Left lung (tissue), 10 donors: ENCODE measurements around the gene SH3RF2. TPM values are rescaled to one million over a fixed set of nuclear protein-coding genes. Genes with fewer than 3 reads are reported as not detected.

Source experiments
- ATAC-seq: fragments of 200-7000 bp; cut with Tn5 transposase; one replicate; pipeline ENCODE4 v1.9.1; 2020; ENCODE audit warnings: moderate library complexity
- DNase-seq, 4 donors: peaks; one replicate each; pipeline ENCODE4 v3.0.0-alpha.2; 2013 to 2020
- H3K27ac ChIP-seq, 2 donors: fragments of 200-600 bp; sonication (generic) in 1 of 2; one replicate each; pipeline versions ENCODE4 v1.5.0 to v1.8.0; 2020 to 2021
- H3K27me3 ChIP-seq, 2 donors: fragments of 200-600 bp; sonication (generic) in 1 of 2; one replicate each; pipeline versions ENCODE4 v1.5.0 to v1.8.0; 2020 to 2021
- H3K36me3 ChIP-seq, 2 donors: fragments of 200-600 bp; sonication (generic) in 1 of 2; one replicate each; pipeline versions ENCODE4 v1.5.0 to v1.8.0; 2020 to 2021
- H3K4me1 ChIP-seq, 2 donors: fragments of 200-600 bp; one replicate each; pipeline ENCODE4 v1.8.0; 2021
- H3K4me3 ChIP-seq, 2 donors: fragments of 200-600 bp; sonication (generic) in 1 of 2; one replicate each; pipeline versions ENCODE4 v1.5.0 to v1.8.0; 2020 to 2021; ENCODE audit warnings: mild to moderate bottlenecking in 1 of 2
- H3K9me3 ChIP-seq, 2 donors: fragments of 200-600 bp; sonication (generic) in 1 of 2; one replicate each; pipeline versions ENCODE4 v1.5.0 to v1.8.0; 2020 to 2021
- CTCF ChIP-seq, 2 donors: fragments of 200-600 bp; sonication (generic) in 1 of 2; IDR thresholded peaks; one replicate each; pipeline versions ENCODE4 v1.5.0 to v1.8.0; 2021; ENCODE audit warnings: antibody characterized with exemption in 2 of 2
- intact Hi-C, 2 donors: fragments of 100-400 bp; cut with DNase I; formaldehyde crosslinking; loops; one replicate each; pipeline versions ENCODE4 v1.11.2 to v1.14.2; 2022
- polyA plus RNA-seq, 6 donors: library from polyadenylated mRNA; unstranded; fragments of 120-200 nt; gene quantifications; one replicate each; pipeline ENCODE4 v1.2.1, GENCODE V29; 2013; ENCODE audit not compliant: insufficient read length in 6 of 6
- total RNA-seq, 2 donors: library from RNA; stranded (reverse); fragmentation: NEBNext Ultra II Directional; extraction: Animal tissue kit (Norgen Biotek cat#: 25700); gene quantifications; one replicate each; pipeline ENCODE4 v1.2.1, GENCODE V29; 2021
- donor health status: DM: no; HTN: yes; CAD: no.
- donor health status: DM: no; HTN: no; CAD: no.

The SH3RF2 gene
- total and polyA plus RNA-seq, 8 donors, result 0.24 to 20.3 (median 0.47) TPM

GRCh38 chr5:146069780-146070099 lies 133.4 kb downstream of the SH3RF2 start:
- ATAC-seq, result no peak
- Histone ChIP-seq H3K9me3 (no peaks in the 10 kb centered on the region), H3K27me3 (peaks cover 0 to 12% of the 10 kb centered on the region in 2 donors), H3K27ac (no peak overlapping the region), H3K36me3 (no peaks in the 10 kb centered on the region), H3K4me3 (no peak overlapping the region), H3K4me1 (no peaks in the 10 kb centered on the region)
- DNase-seq, result no peak
- TF ChIP-seq CTCF (IDR thresholded peaks at IDR 0.05), result no peak
- intact Hi-C loops, result no loop called here

DNA sequence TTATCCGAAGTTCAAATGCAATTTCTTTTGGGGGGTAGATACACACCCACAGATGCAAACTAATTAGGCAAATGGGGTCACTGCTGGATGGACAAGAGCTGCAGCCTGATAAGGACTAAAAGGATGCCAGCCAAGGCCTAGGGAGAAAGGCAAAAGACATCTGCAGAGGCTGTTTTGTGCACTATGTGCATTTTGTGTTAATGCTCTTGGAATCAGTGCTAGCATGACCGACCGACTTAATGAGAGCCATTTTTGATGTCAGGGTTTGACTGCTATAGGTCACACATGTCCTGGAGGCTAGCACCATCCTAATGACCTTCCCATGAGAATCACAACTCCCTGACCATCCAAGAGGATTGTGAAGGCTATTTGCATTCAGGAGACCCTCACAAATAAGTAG lies 134.4 kb downstream of the SH3RF2 start:
- intact Hi-C loops, result no loop called here
- Histone ChIP-seq H3K4me1 (no peaks in the 10 kb centered on the region), H3K9me3 (no peaks in the 10 kb centered on the region), H3K4me3 (no peak overlapping the region), H3K36me3 (no peaks in the 10 kb centered on the region), H3K27ac (no peak overlapping the region), H3K27me3 (peaks cover 0 to 12% of the 10 kb centered on the region in 2 donors)
- no peak for DNase-seq
- no peak for ATAC-seq
- no peak for TF ChIP-seq CTCF (IDR thresholded peaks at IDR 0.05)

DNA sequence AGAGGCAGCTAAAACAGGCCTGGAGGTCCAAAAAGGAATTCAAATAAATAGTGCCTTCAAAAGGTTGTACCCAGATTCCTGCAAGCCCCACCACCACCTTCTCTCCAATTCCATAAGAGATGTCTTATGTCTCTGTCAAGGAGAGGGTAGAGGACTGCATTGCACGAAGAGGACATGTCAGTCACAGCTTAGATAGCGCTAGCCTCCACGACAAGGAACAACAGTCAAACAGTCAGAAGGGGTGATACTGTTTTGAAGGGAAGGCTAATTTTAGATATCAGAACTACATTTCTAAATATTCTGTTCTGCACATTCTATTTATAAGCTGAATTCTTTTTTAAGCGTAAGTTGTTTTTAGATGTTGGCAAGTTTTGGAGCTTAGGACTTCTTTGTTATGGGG lies 134.8 kb downstream of the SH3RF2 start:
- ATAC-seq (no peak), DNase-seq (no peak)
- Histone ChIP-seq H3K27me3 (peaks cover 0 to 12% of the 10 kb centered on the region in 2 donors), H3K4me1 (no peaks in the 10 kb centered on the region), H3K9me3 (no peaks in the 10 kb centered on the region), H3K4me3 (no peak overlapping the region), H3K27ac (no peak overlapping the region), H3K36me3 (no peaks in the 10 kb centered on the region)
- TF ChIP-seq CTCF (IDR thresholded peaks at IDR 0.05), result no peak
- intact Hi-C loops, result no loop called here

DNA sequence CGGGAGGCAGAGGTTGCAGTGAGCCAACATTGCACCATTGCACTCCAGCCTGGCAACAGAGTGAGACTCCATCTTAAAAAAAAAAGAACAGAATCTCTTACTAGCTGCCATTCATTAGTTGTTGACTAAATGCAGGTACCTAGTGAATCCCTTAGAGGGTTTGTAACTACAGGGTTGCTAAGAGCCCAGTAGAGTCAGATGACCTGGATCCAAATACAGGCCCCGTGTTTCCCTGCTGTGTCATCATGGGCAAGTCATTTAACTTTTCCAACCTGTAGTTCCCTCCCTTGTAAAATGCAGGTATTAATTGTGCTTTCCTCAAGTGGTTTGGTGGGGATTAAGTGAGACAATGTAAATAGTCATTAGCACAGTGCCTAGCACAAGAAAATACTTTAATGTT lies 136.2 kb downstream of the SH3RF2 start:
- H3K9me3 ChIP-seq, result no peaks in the 10 kb centered on the region
- no peak for TF ChIP-seq CTCF (IDR thresholded peaks at IDR 0.05)
- no peak for ATAC-seq
- DNase-seq, result no peak
- H3K36me3 ChIP-seq, result no peaks in the 10 kb centered on the region
- intact Hi-C loops, result no loop called here
- H3K4me3 ChIP-seq, result no peak overlapping the region
- H3K27me3 ChIP-seq, result peaks cover 0 to 12% of the 10 kb centered on the region in 2 donors
- no peak overlapping the region for H3K27ac ChIP-seq
- H3K4me1 ChIP-seq, result no peaks in the 10 kb centered on the region

GRCh38 chr5:146073239-146073900 lies 137.0 kb downstream of the SH3RF2 start:
- Histone ChIP-seq H3K27me3 (peaks cover 0 to 18% of the 10 kb centered on the region in 2 donors), H3K27ac (no peak overlapping the region), H3K9me3 (no peaks in the 10 kb centered on the region), H3K4me1 (no peaks in the 10 kb centered on the region), H3K4me3 (no peak overlapping the region), H3K36me3 (no peaks in the 10 kb centered on the region)
- ATAC-seq (no peak), DNase-seq (no peak)
- intact Hi-C loops, result no loop called here
- no peak for TF ChIP-seq CTCF (IDR thresholded peaks at IDR 0.05)
